Measurements from ENCODE around the gene DIS3L2. TPM values are rescaled to one million over a fixed set of nuclear protein-coding genes. Genes with fewer than 3 reads are reported as not detected.

DIS3L2 gene
- total and polyA plus RNA-seq, 2 experiments from 2014 or later: 15.2 to 25.3 TPM

DNA sequence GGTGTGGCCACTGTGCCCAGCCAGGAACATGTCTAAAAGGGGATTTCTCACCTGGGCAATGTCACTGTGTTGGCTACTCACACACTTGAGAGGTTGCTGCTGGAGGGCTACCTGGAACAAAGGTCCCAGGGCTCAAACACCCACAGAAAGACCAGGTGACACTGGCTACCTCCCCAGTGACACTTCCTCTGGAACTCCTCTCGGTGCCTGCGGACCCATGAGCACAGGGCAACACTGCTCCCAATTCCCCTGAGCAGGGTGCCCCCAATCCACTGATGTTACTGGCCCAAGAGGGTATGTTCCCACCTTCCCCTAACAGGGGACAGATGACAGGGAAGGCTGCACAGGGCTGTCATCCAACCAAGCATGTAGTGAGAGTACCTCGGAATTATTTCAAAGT, 41.1 kb upstream of the DIS3L2 start (continued):
- TF ChIP-seq, protein P1, sequence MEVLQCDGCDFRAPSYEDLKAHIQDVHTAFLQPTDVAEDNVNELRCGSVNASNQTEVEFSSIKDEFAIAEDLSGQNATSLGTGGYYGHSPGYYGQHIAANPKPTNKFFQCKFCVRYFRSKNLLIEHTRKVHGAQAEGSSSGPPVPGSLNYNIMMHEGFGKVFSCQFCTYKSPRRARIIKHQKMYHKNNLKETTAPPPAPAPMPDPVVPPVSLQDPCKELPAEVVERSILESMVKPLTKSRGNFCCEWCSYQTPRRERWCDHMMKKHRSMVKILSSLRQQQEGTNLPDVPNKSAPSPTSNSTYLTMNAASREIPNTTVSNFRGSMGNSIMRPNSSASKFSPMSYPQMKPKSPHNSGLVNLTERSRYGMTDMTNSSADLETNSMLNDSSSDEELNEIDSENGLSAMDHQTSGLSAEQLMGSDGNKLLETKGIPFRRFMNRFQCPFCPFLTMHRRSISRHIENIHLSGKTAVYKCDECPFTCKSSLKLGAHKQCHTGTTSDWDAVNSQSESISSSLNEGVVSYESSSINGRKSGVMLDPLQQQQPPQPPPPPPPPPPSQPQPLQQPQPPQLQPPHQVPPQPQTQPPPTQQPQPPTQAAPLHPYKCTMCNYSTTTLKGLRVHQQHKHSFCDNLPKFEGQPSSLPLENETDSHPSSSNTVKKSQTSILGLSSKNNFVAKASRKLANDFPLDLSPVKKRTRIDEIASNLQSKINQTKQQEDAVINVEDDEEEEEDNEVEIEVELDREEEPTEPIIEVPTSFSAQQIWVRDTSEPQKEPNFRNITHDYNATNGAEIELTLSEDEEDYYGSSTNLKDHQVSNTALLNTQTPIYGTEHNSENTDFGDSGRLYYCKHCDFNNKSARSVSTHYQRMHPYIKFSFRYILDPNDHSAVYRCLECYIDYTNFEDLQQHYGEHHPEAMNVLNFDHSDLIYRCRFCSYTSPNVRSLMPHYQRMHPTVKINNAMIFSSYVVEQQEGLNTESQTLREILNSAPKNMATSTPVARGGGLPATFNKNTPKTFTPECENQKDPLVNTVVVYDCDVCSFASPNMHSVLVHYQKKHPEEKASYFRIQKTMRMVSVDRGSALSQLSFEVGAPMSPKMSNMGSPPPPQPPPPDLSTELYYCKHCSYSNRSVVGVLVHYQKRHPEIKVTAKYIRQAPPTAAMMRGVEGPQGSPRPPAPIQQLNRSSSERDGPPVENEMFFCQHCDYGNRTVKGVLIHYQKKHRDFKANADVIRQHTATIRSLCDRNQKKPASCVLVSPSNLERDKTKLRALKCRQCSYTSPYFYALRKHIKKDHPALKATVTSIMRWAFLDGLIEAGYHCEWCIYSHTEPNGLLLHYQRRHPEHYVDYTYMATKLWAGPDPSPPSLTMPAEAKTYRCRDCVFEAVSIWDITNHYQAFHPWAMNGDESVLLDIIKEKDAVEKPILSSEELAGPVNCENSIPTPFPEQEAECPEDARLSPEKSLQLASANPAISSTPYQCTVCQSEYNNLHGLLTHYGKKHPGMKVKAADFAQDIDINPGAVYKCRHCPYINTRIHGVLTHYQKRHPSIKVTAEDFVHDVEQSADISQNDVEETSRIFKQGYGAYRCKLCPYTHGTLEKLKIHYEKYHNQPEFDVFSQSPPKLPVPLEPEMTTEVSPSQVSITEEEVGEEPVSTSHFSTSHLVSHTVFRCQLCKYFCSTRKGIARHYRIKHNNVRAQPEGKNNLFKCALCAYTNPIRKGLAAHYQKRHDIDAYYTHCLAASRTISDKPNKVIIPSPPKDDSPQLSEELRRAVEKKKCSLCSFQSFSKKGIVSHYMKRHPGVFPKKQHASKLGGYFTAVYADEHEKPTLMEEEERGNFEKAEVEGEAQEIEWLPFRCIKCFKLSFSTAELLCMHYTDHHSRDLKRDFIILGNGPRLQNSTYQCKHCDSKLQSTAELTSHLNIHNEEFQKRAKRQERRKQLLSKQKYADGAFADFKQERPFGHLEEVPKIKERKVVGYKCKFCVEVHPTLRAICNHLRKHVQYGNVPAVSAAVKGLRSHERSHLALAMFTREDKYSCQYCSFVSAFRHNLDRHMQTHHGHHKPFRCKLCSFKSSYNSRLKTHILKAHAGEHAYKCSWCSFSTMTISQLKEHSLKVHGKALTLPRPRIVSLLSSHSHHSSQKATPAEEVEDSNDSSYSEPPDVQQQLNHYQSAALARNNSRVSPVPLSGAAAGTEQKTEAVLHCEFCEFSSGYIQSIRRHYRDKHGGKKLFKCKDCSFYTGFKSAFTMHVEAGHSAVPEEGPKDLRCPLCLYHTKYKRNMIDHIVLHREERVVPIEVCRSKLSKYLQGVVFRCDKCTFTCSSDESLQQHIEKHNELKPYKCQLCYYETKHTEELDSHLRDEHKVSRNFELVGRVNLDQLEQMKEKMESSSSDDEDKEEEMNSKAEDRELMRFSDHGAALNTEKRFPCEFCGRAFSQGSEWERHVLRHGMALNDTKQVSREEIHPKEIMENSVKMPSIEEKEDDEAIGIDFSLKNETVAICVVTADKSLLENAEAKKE (CRISPR knock-in tag; IDR thresholded peaks at IDR 0.05): no peak

DNA sequence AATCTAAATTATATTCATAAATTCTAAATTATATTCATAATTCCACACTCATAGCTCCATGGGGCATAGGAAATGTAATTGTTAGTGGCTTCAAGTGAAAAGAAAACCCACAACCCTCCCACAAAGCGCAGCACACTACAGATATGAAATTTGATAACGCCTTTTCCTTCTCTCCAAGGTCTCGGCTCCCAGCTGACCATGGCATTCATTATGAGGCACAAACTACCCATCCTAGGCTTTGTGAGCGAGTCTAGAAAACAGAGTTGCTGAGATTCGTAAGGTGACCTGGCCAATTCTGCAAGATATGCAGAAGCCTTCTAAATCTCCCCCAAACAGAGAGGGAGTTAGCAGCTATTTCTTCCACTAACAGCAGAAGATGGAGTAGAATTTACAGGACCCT, 40.7 kb upstream of the DIS3L2 start:
- Histone ChIP-seq H3K4me1 (ENCODE audit: insufficient read depth) (no peaks in the 10 kb centered on the region), H2AFZ (no peak overlapping the region), H3K4me2 (no peak overlapping the region), H3K27ac (ENCODE audit: low read depth) (no peak overlapping the region), H3F3A (replicated peaks; ENCODE audit: low read depth) (no peaks in the 10 kb centered on the region), H3K79me2 (replicated peaks; ENCODE audit: insufficient read depth) (no peaks in the 10 kb centered on the region), H3K36me3 (ENCODE audit: insufficient read depth) (no peaks in the 10 kb centered on the region), H4K20me1 (replicated peaks; ENCODE audit: insufficient read depth) (peaks cover 10% of the 10 kb centered on the region; the same call in 1 of the 2 replicates), H3K4me3 (no peak overlapping the region), H3K9me2 (ENCODE audit: insufficient read depth) (no peaks in the 10 kb centered on the region), H3K27me3 (ENCODE audit: insufficient read depth) (peaks cover 21% of the 10 kb centered on the region)
- Mint-ChIP-seq H3K27me3 (ENCODE audit: insufficient read depth, low read depth, poor library complexity) (peaks cover 14% of the 10 kb centered on the region), H3K9me3 (no peaks in the 10 kb centered on the region), H3K4me3 (no peak overlapping the region), H3K27ac (no peak overlapping the region), H3K4me1 (peaks cover 11% of the 10 kb centered on the region), H3K36me3 (ENCODE audit: low read depth) (no peaks in the 10 kb centered on the region)
- ATAC-seq (no peak), DNase-seq (ENCODE audit: low spot score) (no peak)
- TF ChIP-seq, protein P2, sequence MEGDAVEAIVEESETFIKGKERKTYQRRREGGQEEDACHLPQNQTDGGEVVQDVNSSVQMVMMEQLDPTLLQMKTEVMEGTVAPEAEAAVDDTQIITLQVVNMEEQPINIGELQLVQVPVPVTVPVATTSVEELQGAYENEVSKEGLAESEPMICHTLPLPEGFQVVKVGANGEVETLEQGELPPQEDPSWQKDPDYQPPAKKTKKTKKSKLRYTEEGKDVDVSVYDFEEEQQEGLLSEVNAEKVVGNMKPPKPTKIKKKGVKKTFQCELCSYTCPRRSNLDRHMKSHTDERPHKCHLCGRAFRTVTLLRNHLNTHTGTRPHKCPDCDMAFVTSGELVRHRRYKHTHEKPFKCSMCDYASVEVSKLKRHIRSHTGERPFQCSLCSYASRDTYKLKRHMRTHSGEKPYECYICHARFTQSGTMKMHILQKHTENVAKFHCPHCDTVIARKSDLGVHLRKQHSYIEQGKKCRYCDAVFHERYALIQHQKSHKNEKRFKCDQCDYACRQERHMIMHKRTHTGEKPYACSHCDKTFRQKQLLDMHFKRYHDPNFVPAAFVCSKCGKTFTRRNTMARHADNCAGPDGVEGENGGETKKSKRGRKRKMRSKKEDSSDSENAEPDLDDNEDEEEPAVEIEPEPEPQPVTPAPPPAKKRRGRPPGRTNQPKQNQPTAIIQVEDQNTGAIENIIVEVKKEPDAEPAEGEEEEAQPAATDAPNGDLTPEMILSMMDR (conservative IDR thresholded peaks at IDR 0.05; ENCODE audit: low read depth in 2 of 2): no peak
- TF ChIP-seq EZH2 (IDR thresholded peaks at IDR 0.05; ENCODE audit: low read depth, unreplicated experiment) (no peak), NANOG (IDR thresholded peaks at IDR 0.05; ENCODE audit: borderline replicate concordance) (no peak), CREB1 (CRISPR knock-in tag; IDR thresholded peaks at IDR 0.05; ENCODE audit: low read depth) (no peak)
- TF ChIP-seq, protein P3, sequence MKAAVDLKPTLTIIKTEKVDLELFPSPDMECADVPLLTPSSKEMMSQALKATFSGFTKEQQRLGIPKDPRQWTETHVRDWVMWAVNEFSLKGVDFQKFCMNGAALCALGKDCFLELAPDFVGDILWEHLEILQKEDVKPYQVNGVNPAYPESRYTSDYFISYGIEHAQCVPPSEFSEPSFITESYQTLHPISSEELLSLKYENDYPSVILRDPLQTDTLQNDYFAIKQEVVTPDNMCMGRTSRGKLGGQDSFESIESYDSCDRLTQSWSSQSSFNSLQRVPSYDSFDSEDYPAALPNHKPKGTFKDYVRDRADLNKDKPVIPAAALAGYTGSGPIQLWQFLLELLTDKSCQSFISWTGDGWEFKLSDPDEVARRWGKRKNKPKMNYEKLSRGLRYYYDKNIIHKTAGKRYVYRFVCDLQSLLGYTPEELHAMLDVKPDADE (IDR thresholded peaks at IDR 0.05): no peak
- TF ChIP-seq, protein P1 (CRISPR knock-in tag; IDR thresholded peaks at IDR 0.05): no peak
